Panc1 (cell line): ENCODE measurements around the gene CYP3A4. TPM values are rescaled to one million over a fixed set of nuclear protein-coding genes. Genes with fewer than 3 reads are reported as not detected.

Experiments
- ATAC-seq: fragments of 200-7000 bp; cut with Tn5 transposase; 2 replicates; pipeline ENCODE4 v1.9.1; 2020; ENCODE audit warnings: mild to moderate bottlenecking, moderate library complexity
- BruUV-seq: library from RNA; stranded (reverse); fragments of 400-500 nt; replicated peaks from 2 replicates; lab custom pipeline; 2021; lab: Mats Ljungman, UMichigan
- CTCF ChIA-PET: fragments of 300-600 bp; sonication (Branson Sonifier 250); formaldehyde crosslinking; loops from one replicate; lab custom pipeline; 2022; ENCODE audit warnings: antibody characterized with exemption; lab: Charles Lee
- POLR2A ChIA-PET: fragments of 300-600 bp; sonication (Branson Sonifier 250); formaldehyde crosslinking; loops from one replicate; lab custom pipeline; 2022; ENCODE audit warnings: antibody characterized with exemption; lab: Charles Lee
- DNase-seq: peaks from one replicate; pipeline ENCODE4 v3.0.0-alpha.2; 2010; ENCODE audit warnings: low read depth, low spot score
- H3K27ac ChIP-seq: 2 replicates; pipeline ENCODE4 v1.5.1; 2011; ENCODE audit warnings: mild to moderate bottlenecking, low read length, inconsistent platforms
- H3K27me3 ChIP-seq: fragments of 200-500 bp; sonication (Bioruptor generic); 2 replicates; pipeline ENCODE4 v1.6.0; 2014; ENCODE audit warnings: low read length, inconsistent platforms; ENCODE audit not compliant: control insufficient read depth, insufficient read depth
- H3K36me3 ChIP-seq: fragments of 200-500 bp; sonication (Bioruptor generic); 2 replicates; pipeline ENCODE4 v1.5.1; 2014; ENCODE audit warnings: inconsistent platforms, mild to moderate bottlenecking, low read length, moderate library complexity; ENCODE audit not compliant: control insufficient read depth, insufficient read depth
- H3K4me1 ChIP-seq: 2 replicates; pipeline ENCODE4 v1.5.1; 2011; ENCODE audit warnings: inconsistent platforms, mild to moderate bottlenecking, low read length, moderate library complexity; ENCODE audit not compliant: control insufficient read depth, insufficient read depth
- H3K4me3 ChIP-seq, 2 experiments: 2 replicates each; pipeline ENCODE4 v1.5.1; 2011 to 2012; ENCODE audit warnings: low read depth in 2 of 2, low read length in 2 of 2, mild to moderate bottlenecking in 2 of 2, inconsistent platforms in 1 of 2, moderate library complexity in 1 of 2
- H3K9me3 ChIP-seq: fragments of 200-500 bp; sonication (Bioruptor generic); 2 replicates; pipeline ENCODE4 v1.5.1; 2014; ENCODE audit warnings: low read depth, mild to moderate bottlenecking, inconsistent platforms, low read length, moderate library complexity; ENCODE audit not compliant: control insufficient read depth, insufficient read depth
- CTCF ChIP-seq: fragments of 450-650 bp; IDR thresholded peaks from 2 replicates; pipeline ENCODE4 v1.5.1; 2017; ENCODE audit warnings: mild to moderate bottlenecking
- POLR2AphosphoS5 ChIP-seq: IDR thresholded peaks from 2 replicates; pipeline ENCODE4 v1.6.1; 2012; ENCODE audit warnings: mild to moderate bottlenecking, low read depth, low read length, moderate library complexity
- REST ChIP-seq, 2 experiments: IDR thresholded peaks; 2 replicates each; pipeline ENCODE4 v1.6.1; 2011 to 2012; ENCODE audit warnings: low read depth in 2 of 2, control low read depth in 1 of 2, low read length in 1 of 2, mild to moderate bottlenecking in 1 of 2, moderate library complexity in 1 of 2; ENCODE audit not compliant: insufficient read depth in 1 of 2
- SIN3A ChIP-seq: IDR thresholded peaks from 2 replicates; pipeline ENCODE4 v1.6.1; 2012; ENCODE audit warnings: low read depth, mild to moderate bottlenecking, low read length, moderate library complexity, borderline replicate concordance; ENCODE audit not compliant: insufficient read depth
- TCF7L2 ChIP-seq: IDR thresholded peaks from 2 replicates; pipeline ENCODE4 v1.6.1; 2011; ENCODE audit warnings: mild to moderate bottlenecking, low read depth, low read length, inconsistent platforms
- in situ Hi-C: cut with HindIII; loops from 2 replicates; pipeline ENCODE4 v1.10.0; 2016; ENCODE audit warnings: low sequenced_read_pairs, low pct_unique_long_range_greater_than_20kb
- intact Hi-C: fragments of 100-400 bp; cut with micrococcal nuclease; formaldehyde crosslinking; loops from one replicate; pipeline ENCODE4 v1.10.0; 2022; ENCODE audit not compliant: unreplicated experiment
- total RNA-seq: library from RNA; stranded (reverse); gene quantifications from one replicate; pipeline ENCODE4 v1.2.1, GENCODE V29; 2021; ENCODE audit not compliant: unreplicated experiment

CYP3A4 gene
- total RNA-seq, 1 experiment from 2014 or later: 0.15 TPM

- H3K27me3 ChIP-seq: peaks cover 3% of the 10 kb centered on the region; the same call in 1 of the 2 replicates
- H3K36me3 ChIP-seq: no peaks in the 10 kb centered on the region
- no peak overlapping the region for H3K4me3 ChIP-seq
- no peak for DNase-seq
- no peaks in the 10 kb centered on the region for H3K9me3 ChIP-seq
- CTCF ChIA-PET: no interaction called here
- H3K4me1 ChIP-seq: no peaks in the 10 kb centered on the region
- in situ Hi-C loops: no loop called here
- no peak overlapping the region for H3K27ac ChIP-seq
- no peak for ATAC-seq
- BruUV-seq: no TSS peak
- intact Hi-C loops: no loop called here
- no peak for TF ChIP-seq CTCF
- TF ChIP-seq SIN3A: no peak
- TF ChIP-seq TCF7L2: no peak
- no peak for TF ChIP-seq POLR2AphosphoS5
- no peak for TF ChIP-seq REST (IDR thresholded peaks at IDR 0.05; ENCODE audit: insufficient read depth in 1 of 2, low read depth in 2 of 2, low read length in 1 of 2)
- POLR2A ChIA-PET: no interaction called here
These were observed 53.7 kb downstream of the CYP3A4 start for GRCh38 chr7:99730238-99730810.

GRCh38 chr7:99729486-99730237, 54.3 kb downstream of the CYP3A4 start:
- Histone ChIP-seq H3K4me1 (no peaks in the 10 kb centered on the region), H3K27me3 (peaks cover 3% of the 10 kb centered on the region; the same call in 1 of the 2 replicates), H3K27ac (no peak overlapping the region), H3K9me3 (no peaks in the 10 kb centered on the region), H3K4me3 (no peak overlapping the region), H3K36me3 (no peaks in the 10 kb centered on the region)
- TF ChIP-seq CTCF (no peak), POLR2AphosphoS5 (no peak), REST (IDR thresholded peaks at IDR 0.05; ENCODE audit: insufficient read depth in 1 of 2, low read depth in 2 of 2, low read length in 1 of 2) (no peak), SIN3A (no peak), TCF7L2 (no peak)
- no peak for ATAC-seq
- intact Hi-C loops (no loop called here), in situ Hi-C loops (no loop called here)
- no peak for DNase-seq
- CTCF ChIA-PET: no interaction called here
- no TSS peak for BruUV-seq
- POLR2A ChIA-PET: no interaction called here
